ENCODE data around the gene DHRS12.

The DHRS12 gene

GRCh38 chr13:51764184-51765141, 39.5 kb downstream of the DHRS12 start:
- Histone ChIP-seq H3K36me3 (ENCODE audit: insufficient read depth) (no peaks in the 10 kb centered on the region), H3K27ac (peak overlapping the region; percentile 86), H4K20me1 (ENCODE audit: insufficient read depth) (no peaks in the 10 kb centered on the region), H3K27me3 (ENCODE audit: insufficient read depth, low read depth) (no peaks in the 10 kb centered on the region), H3K4me2 (peak overlapping the region; percentile 67), H3K79me2 (ENCODE audit: insufficient read depth, low read depth) (no peaks in the 10 kb centered on the region), H3K4me3 (IDR thresholded peaks at IDR 0.05; ENCODE audit: insufficient read depth, low read depth, low read length) (no peak overlapping the region), H2AFZ (ENCODE audit: low read depth) (peak overlapping the region; percentile 68), H3K9ac (peak overlapping the region; percentile 65), H3K4me1 (ENCODE audit: low read depth, poor library complexity, severe bottlenecking) (peaks cover 21% of the 10 kb centered on the region)
- TF ChIP-seq CTCF (conservative IDR thresholded peaks at IDR 0.05; ENCODE audit: low read depth, low read length) = no peak

- H3K27me3 ChIP-seq (ENCODE audit: insufficient read depth, low read depth) = no peaks in the 10 kb centered on the region
- no peaks in the 10 kb centered on the region for H3K36me3 ChIP-seq (ENCODE audit: insufficient read depth)
- H3K27ac ChIP-seq = peak overlapping the region; percentile 86; the same call in 1 of the 2 replicates
- H2AFZ ChIP-seq (ENCODE audit: low read depth) = no peak overlapping the region
- peaks cover 21% of the 10 kb centered on the region for H3K4me1 ChIP-seq (ENCODE audit: low read depth, poor library complexity, severe bottlenecking)
- no peak for TF ChIP-seq CTCF (conservative IDR thresholded peaks at IDR 0.05; ENCODE audit: low read depth, low read length)
- H4K20me1 ChIP-seq (ENCODE audit: insufficient read depth) = no peaks in the 10 kb centered on the region
- H3K4me2 ChIP-seq = peak overlapping the region; percentile 67
- H3K4me3 ChIP-seq (IDR thresholded peaks at IDR 0.05; ENCODE audit: insufficient read depth, low read depth, low read length) = no peak overlapping the region
- H3K9ac ChIP-seq = no peak overlapping the region
- no peaks in the 10 kb centered on the region for H3K79me2 ChIP-seq (ENCODE audit: insufficient read depth, low read depth)
Observed at GRCh38 chr13:51763486-51763885, 40.5 kb downstream of the DHRS12 start.

- Histone ChIP-seq H4K20me1 (ENCODE audit: insufficient read depth) (no peaks in the 10 kb centered on the region), H3K27ac (no peak overlapping the region), H3K79me2 (ENCODE audit: insufficient read depth, low read depth) (no peaks in the 10 kb centered on the region), H3K4me2 (no peak overlapping the region), H3K9ac (no peak overlapping the region), H2AFZ (ENCODE audit: low read depth) (no peak overlapping the region), H3K4me1 (ENCODE audit: low read depth, poor library complexity, severe bottlenecking) (peaks cover 21% of the 10 kb centered on the region), H3K27me3 (ENCODE audit: insufficient read depth, low read depth) (no peaks in the 10 kb centered on the region), H3K4me3 (IDR thresholded peaks at IDR 0.05; ENCODE audit: insufficient read depth, low read depth, low read length) (no peak overlapping the region), H3K36me3 (ENCODE audit: insufficient read depth) (no peaks in the 10 kb centered on the region)
- no peak for TF ChIP-seq CTCF (conservative IDR thresholded peaks at IDR 0.05; ENCODE audit: low read depth, low read length)
Observed at GRCh38 chr13:51761643-51762350, 42.2 kb downstream of the DHRS12 start.

- Histone ChIP-seq H3K4me3 (IDR thresholded peaks at IDR 0.05; ENCODE audit: insufficient read depth, low read depth, low read length) (no peak overlapping the region), H3K27ac (no peak overlapping the region), H3K4me1 (ENCODE audit: low read depth, poor library complexity, severe bottlenecking) (peaks cover 21% of the 10 kb centered on the region), H4K20me1 (ENCODE audit: insufficient read depth) (no peaks in the 10 kb centered on the region), H2AFZ (ENCODE audit: low read depth) (no peak overlapping the region), H3K36me3 (ENCODE audit: insufficient read depth) (no peaks in the 10 kb centered on the region), H3K4me2 (no peak overlapping the region), H3K9ac (no peak overlapping the region), H3K27me3 (ENCODE audit: insufficient read depth, low read depth) (no peaks in the 10 kb centered on the region), H3K79me2 (ENCODE audit: insufficient read depth, low read depth) (no peaks in the 10 kb centered on the region)
- no peak for TF ChIP-seq CTCF (conservative IDR thresholded peaks at IDR 0.05; ENCODE audit: low read depth, low read length)
Observed at GRCh38 chr13:51760592-51760991, 43.4 kb downstream of the DHRS12 start.

All from KMS-11 (cell line).